OCI-LY7 (cell line): ENCODE results near the gene NCOA5. TPM values are rescaled to one million over a fixed set of nuclear protein-coding genes. Genes with fewer than 3 reads are reported as not detected.

ENCODE experiments used
- BruUV-seq: library from RNA; stranded (reverse); fragments of 400-500 nt; replicated peaks from 2 replicates; lab custom pipeline; 2021; lab: Mats Ljungman, UMichigan
- CTCF ChIA-PET: fragments of 300-600 bp; sonication (Branson Sonifier 250); formaldehyde crosslinking; loops from one replicate; lab custom pipeline; 2022; ENCODE audit warnings: antibody characterized with exemption; ENCODE audit not compliant: unreplicated experiment; lab: Charles Lee
- POLR2A ChIA-PET: fragments of 300-600 bp; sonication (Branson Sonifier 250); formaldehyde crosslinking; loops from one replicate; lab custom pipeline; 2022; ENCODE audit warnings: antibody characterized with exemption; lab: Charles Lee
- DNase-seq: peaks from one replicate; pipeline ENCODE4 v3.0.0-alpha.2; 2015; ENCODE audit warnings: low spot score
- H2AFZ ChIP-seq: fragments of 200-600 bp; sonication (generic), shearing (Covaris generic); 2 replicates; pipeline ENCODE4 v1.6.1; 2014; ENCODE audit warnings: mild to moderate bottlenecking, antibody characterized with exemption, low read length, moderate library complexity
- H3K27ac ChIP-seq: fragments of 200-600 bp; sonication (generic); 2 replicates; pipeline ENCODE4 v1.5.1; 2014; ENCODE audit warnings: mixed run types, low read depth, mild to moderate bottlenecking, moderate library complexity, low read length, inconsistent platforms; ENCODE audit not compliant: poor library complexity, severe bottlenecking
- H3K36me3 ChIP-seq: fragments of 200-600 bp; sonication (generic); 2 replicates; pipeline ENCODE4 v1.6.1; 2014; ENCODE audit warnings: mild to moderate bottlenecking, antibody characterized with exemption, low read length, moderate library complexity, mixed read lengths; ENCODE audit not compliant: insufficient read depth
- H3K4me1 ChIP-seq: fragments of 200-600 bp; sonication (generic); 2 replicates; pipeline ENCODE4 v1.5.1; 2014; ENCODE audit warnings: mild to moderate bottlenecking, low read length; ENCODE audit not compliant: insufficient read depth, poor library complexity, severe bottlenecking
- H3K4me2 ChIP-seq: fragments of 200-600 bp; sonication (generic); 2 replicates; pipeline ENCODE4 v1.6.1; 2014; ENCODE audit warnings: mild to moderate bottlenecking, low read length
- H3K4me3 ChIP-seq: fragments of 200-600 bp; sonication (generic); 2 replicates; pipeline ENCODE4 v1.5.1; 2014; ENCODE audit warnings: mild to moderate bottlenecking, low read depth, low read length; ENCODE audit not compliant: poor library complexity, severe bottlenecking
- H3K79me2 ChIP-seq: fragments of 200-600 bp; sonication (generic); 2 replicates; pipeline ENCODE4 v1.6.1; 2016; ENCODE audit warnings: low read depth, mild to moderate bottlenecking, low read length, moderate library complexity, mixed read lengths; ENCODE audit not compliant: insufficient read depth
- H3K9me2 ChIP-seq: fragments of 200-600 bp; sonication (generic); 2 replicates; pipeline ENCODE4 v1.6.1; 2016; ENCODE audit warnings: mild to moderate bottlenecking, low read length, mixed read lengths; ENCODE audit not compliant: insufficient read depth
- H3K9me3 ChIP-seq: fragments of 200-600 bp; sonication (generic); 2 replicates; pipeline ENCODE4 v1.6.1; 2014; ENCODE audit warnings: mild to moderate bottlenecking, mixed run types, low read length, mixed read lengths
- H4K20me1 ChIP-seq: fragments of 200-600 bp; sonication (generic); 2 replicates; pipeline ENCODE4 v1.6.1; 2014; ENCODE audit warnings: mild to moderate bottlenecking, antibody characterized with exemption, low read length, moderate library complexity, mixed read lengths; ENCODE audit not compliant: insufficient read depth
- CTCF ChIP-seq: fragments of 200-600 bp; sonication (generic); conservative IDR thresholded peaks from 2 replicates; pipeline ENCODE4 v1.5.1; 2014; ENCODE audit warnings: mild to moderate bottlenecking, antibody characterized with exemption, low read length, moderate library complexity, mixed read lengths
- EZH2phosphoT487 ChIP-seq: fragments of 200-600 bp; sonication (generic); IDR thresholded peaks from 2 replicates; pipeline ENCODE4 v1.6.1; 2018; ENCODE audit warnings: low read depth, borderline replicate concordance, mild to moderate bottlenecking, mixed run types, antibody characterized with exemption, low read length, moderate library complexity, mixed read lengths
- intact Hi-C: fragments of 100-400 bp; cut with micrococcal nuclease; formaldehyde crosslinking; loops from one replicate; pipeline ENCODE4 v1.10.0; 2022; ENCODE audit not compliant: unreplicated experiment
- total RNA-seq, 2 experiments: library from RNA; depleted of rRNA in 1 of 2; stranded (reverse); fragments of >200 nt in 1 of 2; shearing (Covaris generic) in 1 of 2; gene quantifications; 2 replicates each; pipeline ENCODE4 v1.2.3, GENCODE V29; 2014 to 2022

The NCOA5 gene
- total RNA-seq, 2 experiments from 2014 or later, result 23.4 to 33.7 TPM

GRCh38 chr20:46073443-46073842, 16.3 kb downstream of the NCOA5 start:
- peaks cover 3% of the 10 kb centered on the region for H4K20me1 ChIP-seq
- H2AFZ ChIP-seq, result no peak overlapping the region
- no peaks in the 10 kb centered on the region for H3K9me3 ChIP-seq
- intact Hi-C loops, result no loop called here
- no peak overlapping the region for H3K4me2 ChIP-seq
- BruUV-seq, result no TSS peak
- ChIA-PET POLR2A (interaction anchor here (0.8 to 1.2 kb wide), 2 partner anchors 11 to 58 kb away, joined by 3 to 4 read pairs; no protein-coding TSS in a partner anchor), CTCF (no interaction called here)
- no peaks in the 10 kb centered on the region for H3K4me1 ChIP-seq
- DNase-seq, result no peak
- H3K36me3 ChIP-seq, result peaks cover 74% of the 10 kb centered on the region
- TF ChIP-seq EZH2phosphoT487 (no peak), CTCF (no peak)
- no peak overlapping the region for H3K27ac ChIP-seq
- no peaks in the 10 kb centered on the region for H3K9me2 ChIP-seq
- no peak overlapping the region for H3K4me3 ChIP-seq
- no peaks in the 10 kb centered on the region for H3K79me2 ChIP-seq

GRCh38 chr20:46073024-46073423, 16.7 kb downstream of the NCOA5 start:
- BruUV-seq, result no TSS peak
- POLR2A ChIA-PET, result interaction anchor here (0.8 to 1.2 kb wide), 2 partner anchors 12 to 58 kb away, joined by 3 to 4 read pairs; no protein-coding TSS in a partner anchor
- intact Hi-C loops, result no loop called here

More at GRCh38 chr20:46073024-46073423, 16.7 kb downstream of the NCOA5 start:
- Histone ChIP-seq H3K27ac (no peak overlapping the region), H3K4me1 (no peaks in the 10 kb centered on the region), H3K9me3 (no peaks in the 10 kb centered on the region), H3K79me2 (no peaks in the 10 kb centered on the region), H3K4me3 (no peak overlapping the region), H3K9me2 (no peaks in the 10 kb centered on the region), H3K36me3 (peaks cover 74% of the 10 kb centered on the region), H3K4me2 (no peak overlapping the region), H4K20me1 (peaks cover 3% of the 10 kb centered on the region), H2AFZ (no peak overlapping the region)
- CTCF ChIA-PET, result no interaction called here
- DNase-seq, result no peak
- TF ChIP-seq EZH2phosphoT487 (no peak), CTCF (no peak)
